Sciatic nerve (tissue), 2 donors: Measurements from ENCODE around the gene MAGEH1. TPM values are rescaled to one million over a fixed set of nuclear protein-coding genes. Genes with fewer than 3 reads are reported as not detected.
"Not testable (repeated sequence)": the region's sequence is repeated elsewhere in the genome, so short reads cannot be mapped to it uniquely, and the experiment has no call there.

ENCODE experiments used
- ATAC-seq: fragments of 200-7000 bp; cut with Tn5 transposase; one replicate; pipeline ENCODE4 v1.9.1; 2020; ENCODE audit warnings: mild to moderate bottlenecking, moderate library complexity
- DNase-seq: peaks from one replicate; pipeline ENCODE4 v3.0.0-alpha.2; 2020; ENCODE audit warnings: low spot score
- intact Hi-C: fragments of 100-400 bp; cut with DNase I; formaldehyde crosslinking; loops from one replicate; pipeline ENCODE4 v1.14.2; 2022
- total RNA-seq: library from RNA; stranded (reverse); fragmentation: NEBNext Ultra II Directional; extraction: Animal tissue kit (Norgen Biotek cat#: 25700); gene quantifications from one replicate; pipeline ENCODE4 v1.2.1, GENCODE V29; 2021
- donor health status: DM: no; HTN: no; CAD: no.
- donor health status: DM: no; HTN: no; CAD: no.

The MAGEH1 gene
- total RNA-seq: 37.0 TPM

GRCh38 chrX:55451990-55452832, at the start of gene MAGEH1:
Gene MAGEH1, plus strand, starts transcription at chrX:55452127. Its CDS starts 248 bp downstream, at chrX:55452375.
- ATAC-seq: peak; percentile 98
- intact Hi-C loops: no loop called here
- peak; percentile 87 for DNase-seq

- ATAC-seq, DNase-seq, intact Hi-C loops: not testable (repeated sequence)
These were observed 24.8 kb upstream of the MAGEH1 start for GRCh38 chrX:55427079-55427478.

GRCh38 chrX:55443468-55443867, 8.5 kb upstream of the MAGEH1 start:
- ATAC-seq, intact Hi-C loops: not testable (repeated sequence)

GRCh38 chrX:55450259-55450658, 1.7 kb upstream of the MAGEH1 start:
- ATAC-seq (no peak), DNase-seq (no peak)
- intact Hi-C loops: no loop called here

More at GRCh38 chrX:55443468-55443867, 8.5 kb upstream of the MAGEH1 start:
- DNase-seq: not testable (repeated sequence)

- no peak for ATAC-seq
- DNase-seq: no peak
- intact Hi-C loops: no loop called here
These were observed 786 bp upstream of the MAGEH1 start for GRCh38 chrX:55451141-55451540.

GRCh38 chrX:55451626-55451989, 319 bp upstream of the MAGEH1 start:
- intact Hi-C loops: no loop called here
- ATAC-seq (peak; percentile 78), DNase-seq (no peak)

- ATAC-seq: peak; percentile 3
- DNase-seq: no peak
- intact Hi-C loops: no loop called here
These were observed 852 bp downstream of the MAGEH1 start for GRCh38 chrX:55452833-55453124.

- ATAC-seq, DNase-seq, intact Hi-C loops: not testable (repeated sequence)
These were observed 3.8 kb downstream of the MAGEH1 start for GRCh38 chrX:55455708-55456107.

- DNase-seq, ATAC-seq, intact Hi-C loops: not testable (repeated sequence)
These were observed 7.5 kb downstream of the MAGEH1 start for GRCh38 chrX:55459426-55459825.

- intact Hi-C loops, DNase-seq, ATAC-seq: not testable (repeated sequence)
These were observed 8.0 kb downstream of the MAGEH1 start for GRCh38 chrX:55459926-55460325.

GRCh38 chrX:55464050-55464449, 12.1 kb downstream of the MAGEH1 start:
- DNase-seq, ATAC-seq, intact Hi-C loops: not testable (repeated sequence)

- DNase-seq, intact Hi-C loops, ATAC-seq: not testable (repeated sequence)
These were observed 13.2 kb downstream of the MAGEH1 start for GRCh38 chrX:55465108-55465507.

GRCh38 chrX:55465791-55466190, 13.9 kb downstream of the MAGEH1 start:
- ATAC-seq, DNase-seq, intact Hi-C loops: not testable (repeated sequence)

- DNase-seq, ATAC-seq, intact Hi-C loops: not testable (repeated sequence)
These were observed 28.0 kb downstream of the MAGEH1 start for GRCh38 chrX:55479956-55480355.

- ATAC-seq (no peak), DNase-seq (no peak)
- intact Hi-C loops: no loop called here
These were observed 28.6 kb downstream of the MAGEH1 start for GRCh38 chrX:55480390-55481062.

GRCh38 chrX:55484948-55485347, 33.0 kb downstream of the MAGEH1 start:
- intact Hi-C loops: no loop called here
- DNase-seq: no peak
- ATAC-seq: no peak

GRCh38 chrX:55486736-55487135, 34.8 kb downstream of the MAGEH1 start:
- DNase-seq: peak; percentile 31
- no peak for ATAC-seq
- intact Hi-C loops: no loop called here

GRCh38 chrX:55487143-55487542, 35.2 kb downstream of the MAGEH1 start:
- peak; percentile 15 for DNase-seq
- no peak for ATAC-seq
- intact Hi-C loops: no loop called here

GRCh38 chrX:55488006-55488592, 36.2 kb downstream of the MAGEH1 start:
- no peak for DNase-seq
- intact Hi-C loops: no loop called here
- ATAC-seq: no peak
